GM23248 (cell line): ENCODE measurements around the gene CERS2.

Experiments
- EZH2 ChIP-seq: fragments of 200-600 bp; sonication (generic); IDR thresholded peaks from 2 replicates; pipeline ENCODE4 v1.6.1; 2018; ENCODE audit warnings: antibody characterized with exemption, mild to moderate bottlenecking; ENCODE audit not compliant: insufficient read depth, poor library complexity, severe bottlenecking
- EZH2phosphoT487 ChIP-seq: fragments of 200-600 bp; sonication (generic); IDR thresholded peaks from 2 replicates; pipeline ENCODE4 v1.6.1; 2018; ENCODE audit warnings: antibody characterized with exemption, moderate library complexity, mild to moderate bottlenecking, low read depth; ENCODE audit not compliant: insufficient read depth

DNA sequence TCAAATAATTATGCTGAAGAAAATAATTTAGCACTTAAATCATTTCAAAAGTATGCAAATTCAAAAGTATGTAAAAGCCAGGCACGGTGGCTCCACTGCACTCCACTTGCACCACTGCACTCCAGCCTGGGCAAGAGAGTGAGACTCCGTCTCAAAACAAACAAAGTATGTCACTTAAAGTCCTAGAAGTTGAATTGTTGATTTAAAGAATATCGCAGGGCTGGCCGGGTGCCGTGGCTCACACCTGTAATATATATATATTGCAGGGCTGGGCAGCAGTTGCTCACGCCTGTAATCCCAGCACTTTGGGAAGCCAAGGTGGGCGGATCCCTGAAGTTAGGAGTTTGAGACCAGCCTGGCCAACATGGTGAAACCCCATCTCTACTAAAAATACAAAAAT, 57.2 kb downstream of the CERS2 start:
- no peak for TF ChIP-seq EZH2
- TF ChIP-seq EZH2phosphoT487, result no peak
